Measurements from ENCODE around the gene LGR5. TPM values are rescaled to one million over a fixed set of nuclear protein-coding genes. Genes with fewer than 3 reads are reported as not detected.

LGR5 gene
- total and polyA plus RNA-seq, 9 of the 15 experiments (the other 6 are each of a cell fraction or from before 2014, with no cell fraction given): not detected

DNA sequence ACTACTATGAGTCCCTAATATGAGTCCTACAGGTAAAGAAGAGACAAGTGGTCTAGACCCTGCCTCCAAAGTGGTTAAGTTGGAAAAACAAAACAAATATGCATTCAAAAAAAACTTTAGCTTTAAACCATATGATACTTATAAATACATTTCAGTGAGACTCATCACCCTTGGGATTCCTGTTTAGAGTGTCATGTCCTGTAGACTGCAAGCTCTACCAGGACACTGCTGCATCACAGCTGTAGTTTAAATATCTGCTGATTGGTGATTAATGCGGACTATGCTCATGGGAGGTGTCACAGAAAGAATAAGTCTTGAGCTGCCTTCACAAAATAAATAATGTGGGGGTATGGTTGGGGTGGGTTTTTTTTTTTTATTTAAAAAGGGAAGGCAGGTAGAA lies 8.8 kb upstream of the LGR5 start (continued):
- TF ChIP-seq, protein P1, sequence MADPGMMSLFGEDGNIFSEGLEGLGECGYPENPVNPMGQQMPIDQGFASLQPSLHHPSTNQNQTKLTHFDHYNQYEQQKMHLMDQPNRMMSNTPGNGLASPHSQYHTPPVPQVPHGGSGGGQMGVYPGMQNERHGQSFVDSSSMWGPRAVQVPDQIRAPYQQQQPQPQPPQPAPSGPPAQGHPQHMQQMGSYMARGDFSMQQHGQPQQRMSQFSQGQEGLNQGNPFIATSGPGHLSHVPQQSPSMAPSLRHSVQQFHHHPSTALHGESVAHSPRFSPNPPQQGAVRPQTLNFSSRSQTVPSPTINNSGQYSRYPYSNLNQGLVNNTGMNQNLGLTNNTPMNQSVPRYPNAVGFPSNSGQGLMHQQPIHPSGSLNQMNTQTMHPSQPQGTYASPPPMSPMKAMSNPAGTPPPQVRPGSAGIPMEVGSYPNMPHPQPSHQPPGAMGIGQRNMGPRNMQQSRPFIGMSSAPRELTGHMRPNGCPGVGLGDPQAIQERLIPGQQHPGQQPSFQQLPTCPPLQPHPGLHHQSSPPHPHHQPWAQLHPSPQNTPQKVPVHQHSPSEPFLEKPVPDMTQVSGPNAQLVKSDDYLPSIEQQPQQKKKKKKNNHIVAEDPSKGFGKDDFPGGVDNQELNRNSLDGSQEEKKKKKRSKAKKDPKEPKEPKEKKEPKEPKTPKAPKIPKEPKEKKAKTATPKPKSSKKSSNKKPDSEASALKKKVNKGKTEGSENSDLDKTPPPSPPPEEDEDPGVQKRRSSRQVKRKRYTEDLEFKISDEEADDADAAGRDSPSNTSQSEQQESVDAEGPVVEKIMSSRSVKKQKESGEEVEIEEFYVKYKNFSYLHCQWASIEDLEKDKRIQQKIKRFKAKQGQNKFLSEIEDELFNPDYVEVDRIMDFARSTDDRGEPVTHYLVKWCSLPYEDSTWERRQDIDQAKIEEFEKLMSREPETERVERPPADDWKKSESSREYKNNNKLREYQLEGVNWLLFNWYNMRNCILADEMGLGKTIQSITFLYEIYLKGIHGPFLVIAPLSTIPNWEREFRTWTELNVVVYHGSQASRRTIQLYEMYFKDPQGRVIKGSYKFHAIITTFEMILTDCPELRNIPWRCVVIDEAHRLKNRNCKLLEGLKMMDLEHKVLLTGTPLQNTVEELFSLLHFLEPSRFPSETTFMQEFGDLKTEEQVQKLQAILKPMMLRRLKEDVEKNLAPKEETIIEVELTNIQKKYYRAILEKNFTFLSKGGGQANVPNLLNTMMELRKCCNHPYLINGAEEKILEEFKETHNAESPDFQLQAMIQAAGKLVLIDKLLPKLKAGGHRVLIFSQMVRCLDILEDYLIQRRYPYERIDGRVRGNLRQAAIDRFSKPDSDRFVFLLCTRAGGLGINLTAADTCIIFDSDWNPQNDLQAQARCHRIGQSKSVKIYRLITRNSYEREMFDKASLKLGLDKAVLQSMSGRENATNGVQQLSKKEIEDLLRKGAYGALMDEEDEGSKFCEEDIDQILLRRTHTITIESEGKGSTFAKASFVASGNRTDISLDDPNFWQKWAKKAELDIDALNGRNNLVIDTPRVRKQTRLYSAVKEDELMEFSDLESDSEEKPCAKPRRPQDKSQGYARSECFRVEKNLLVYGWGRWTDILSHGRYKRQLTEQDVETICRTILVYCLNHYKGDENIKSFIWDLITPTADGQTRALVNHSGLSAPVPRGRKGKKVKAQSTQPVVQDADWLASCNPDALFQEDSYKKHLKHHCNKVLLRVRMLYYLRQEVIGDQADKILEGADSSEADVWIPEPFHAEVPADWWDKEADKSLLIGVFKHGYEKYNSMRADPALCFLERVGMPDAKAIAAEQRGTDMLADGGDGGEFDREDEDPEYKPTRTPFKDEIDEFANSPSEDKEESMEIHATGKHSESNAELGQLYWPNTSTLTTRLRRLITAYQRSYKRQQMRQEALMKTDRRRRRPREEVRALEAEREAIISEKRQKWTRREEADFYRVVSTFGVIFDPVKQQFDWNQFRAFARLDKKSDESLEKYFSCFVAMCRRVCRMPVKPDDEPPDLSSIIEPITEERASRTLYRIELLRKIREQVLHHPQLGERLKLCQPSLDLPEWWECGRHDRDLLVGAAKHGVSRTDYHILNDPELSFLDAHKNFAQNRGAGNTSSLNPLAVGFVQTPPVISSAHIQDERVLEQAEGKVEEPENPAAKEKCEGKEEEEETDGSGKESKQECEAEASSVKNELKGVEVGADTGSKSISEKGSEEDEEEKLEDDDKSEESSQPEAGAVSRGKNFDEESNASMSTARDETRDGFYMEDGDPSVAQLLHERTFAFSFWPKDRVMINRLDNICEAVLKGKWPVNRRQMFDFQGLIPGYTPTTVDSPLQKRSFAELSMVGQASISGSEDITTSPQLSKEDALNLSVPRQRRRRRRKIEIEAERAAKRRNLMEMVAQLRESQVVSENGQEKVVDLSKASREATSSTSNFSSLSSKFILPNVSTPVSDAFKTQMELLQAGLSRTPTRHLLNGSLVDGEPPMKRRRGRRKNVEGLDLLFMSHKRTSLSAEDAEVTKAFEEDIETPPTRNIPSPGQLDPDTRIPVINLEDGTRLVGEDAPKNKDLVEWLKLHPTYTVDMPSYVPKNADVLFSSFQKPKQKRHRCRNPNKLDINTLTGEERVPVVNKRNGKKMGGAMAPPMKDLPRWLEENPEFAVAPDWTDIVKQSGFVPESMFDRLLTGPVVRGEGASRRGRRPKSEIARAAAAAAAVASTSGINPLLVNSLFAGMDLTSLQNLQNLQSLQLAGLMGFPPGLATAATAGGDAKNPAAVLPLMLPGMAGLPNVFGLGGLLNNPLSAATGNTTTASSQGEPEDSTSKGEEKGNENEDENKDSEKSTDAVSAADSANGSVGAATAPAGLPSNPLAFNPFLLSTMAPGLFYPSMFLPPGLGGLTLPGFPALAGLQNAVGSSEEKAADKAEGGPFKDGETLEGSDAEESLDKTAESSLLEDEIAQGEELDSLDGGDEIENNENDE (IDR thresholded peaks at IDR 0.05; ENCODE audit: low read depth, low read length): no peak
- TF ChIP-seq ZNF644 (tag; IDR thresholded peaks at IDR 0.05; ENCODE audit: low read depth) (no peak), ZNF12 (CRISPR knock-in tag; IDR thresholded peaks at IDR 0.05) (no peak), SREBF2 (CRISPR knock-in tag; IDR thresholded peaks at IDR 0.05) (no peak), KAT8 (IDR thresholded peaks at IDR 0.05; ENCODE audit: low read depth) (no peak), SIRT6 (IDR thresholded peaks at IDR 0.05; ENCODE audit: low read depth, low read length) (no peak), ZC3H4 (CRISPR knock-in tag; IDR thresholded peaks at IDR 0.05; ENCODE audit: borderline replicate concordance) (no peak)
- TF ChIP-seq, protein P2, sequence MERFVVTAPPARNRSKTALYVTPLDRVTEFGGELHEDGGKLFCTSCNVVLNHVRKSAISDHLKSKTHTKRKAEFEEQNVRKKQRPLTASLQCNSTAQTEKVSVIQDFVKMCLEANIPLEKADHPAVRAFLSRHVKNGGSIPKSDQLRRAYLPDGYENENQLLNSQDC (CRISPR knock-in tag; IDR thresholded peaks at IDR 0.05): no peak

All from K562 (cell line).